GM23338 (cell line): ENCODE measurements around the gene TFDP3. TPM values are rescaled to one million over a fixed set of nuclear protein-coding genes. Genes with fewer than 3 reads are reported as not detected.

ENCODE experiments used
- ATAC-seq: fragments of 200-7000 bp; cut with Tn5 transposase; 3 replicates; pipeline ENCODE4 v1.9.1; 2020
- DNase-seq: peaks from one replicate; pipeline ENCODE4 v3.0.0-alpha.2; 2015; ENCODE audit warnings: low spot score
- H2AFZ ChIP-seq: fragments of 200-600 bp; sonication (generic); 2 replicates; pipeline ENCODE4 v1.8.0; 2016; ENCODE audit warnings: antibody characterized with exemption, mild to moderate bottlenecking, moderate library complexity
- H3F3A ChIP-seq: fragments of 200-600 bp; sonication (generic); replicated peaks from 2 replicates; pipeline ENCODE4 v1.8.0; 2017; ENCODE audit warnings: antibody characterized with exemption, mixed run types, low read depth
- H3K27ac ChIP-seq: fragments of 200-600 bp; sonication (generic); 2 replicates; pipeline ENCODE4 v1.6.1; 2016; ENCODE audit warnings: low read depth
- H3K27me3 ChIP-seq: fragments of 200-600 bp; sonication (generic); 2 replicates; pipeline ENCODE4 v1.8.0; 2016; ENCODE audit warnings: mild to moderate bottlenecking, mixed run types, moderate library complexity; ENCODE audit not compliant: insufficient read depth
- H3K36me3 ChIP-seq: fragments of 200-600 bp; sonication (generic); 2 replicates; pipeline ENCODE4 v1.8.0; 2016; ENCODE audit warnings: mild to moderate bottlenecking; ENCODE audit not compliant: insufficient read depth
- H3K4me1 ChIP-seq: fragments of 200-600 bp; sonication (generic); 2 replicates; pipeline ENCODE4 v1.8.0; 2016; ENCODE audit warnings: mild to moderate bottlenecking, moderate library complexity; ENCODE audit not compliant: insufficient read depth
- H3K4me2 ChIP-seq: fragments of 200-600 bp; sonication (generic); 2 replicates; pipeline ENCODE4 v1.7.1; 2017; ENCODE audit warnings: mixed run types
- H3K4me3 ChIP-seq: fragments of 200-600 bp; sonication (generic); 2 replicates; pipeline ENCODE4 v1.6.1; 2016; ENCODE audit warnings: mixed run types
- H3K79me2 ChIP-seq: fragments of 200-600 bp; sonication (generic); replicated peaks from 2 replicates; pipeline ENCODE4 v1.8.0; 2017; ENCODE audit warnings: mild to moderate bottlenecking; ENCODE audit not compliant: insufficient read depth
- H3K9me2 ChIP-seq: fragments of 200-600 bp; sonication (generic); 2 replicates; pipeline ENCODE4 v1.8.0; 2017; ENCODE audit not compliant: insufficient read depth
- H4K20me1 ChIP-seq: fragments of 200-600 bp; sonication (generic); replicated peaks from 2 replicates; pipeline ENCODE4 v1.8.0; 2017; ENCODE audit warnings: mild to moderate bottlenecking; ENCODE audit not compliant: insufficient read depth
- H3K27ac Mint-ChIP-seq: 2 replicates; pipeline ENCODE4 v1.8.0; 2020; ENCODE audit warnings: inconsistent platforms, mild to moderate bottlenecking, moderate library complexity, mixed read lengths
- H3K27me3 Mint-ChIP-seq: 3 replicates; pipeline ENCODE4 v1.8.0; 2022; ENCODE audit warnings: low read depth, mild to moderate bottlenecking, moderate library complexity, mixed read lengths, inconsistent platforms; ENCODE audit not compliant: insufficient read depth, poor library complexity
- H3K36me3 Mint-ChIP-seq: 3 replicates; pipeline ENCODE4 v1.8.0; 2021; ENCODE audit warnings: low read depth, mild to moderate bottlenecking, inconsistent platforms, moderate library complexity, mixed read lengths
- H3K4me1 Mint-ChIP-seq: 3 replicates; pipeline ENCODE4 v1.8.0; 2020; ENCODE audit warnings: mild to moderate bottlenecking, inconsistent platforms, mixed read lengths
- H3K4me3 Mint-ChIP-seq: 3 replicates; pipeline ENCODE4 v1.8.0; 2021; ENCODE audit warnings: moderate library complexity, mild to moderate bottlenecking, inconsistent platforms, mixed read lengths
- H3K9me3 Mint-ChIP-seq: 3 replicates; pipeline ENCODE4 v1.8.0; 2020; ENCODE audit warnings: moderate library complexity, mild to moderate bottlenecking, inconsistent platforms, mixed read lengths
- CREB1 ChIP-seq: fragments of 250-450 bp; sonication (Bioruptor Pico); IDR thresholded peaks from 2 replicates; pipeline ENCODE4 v1.5.0; 2020; ENCODE audit warnings: low read depth, mild to moderate bottlenecking, moderate library complexity
- ETS1 ChIP-seq: IDR thresholded peaks from 2 replicates; pipeline ENCODE4 v1.6.1; 2016; ENCODE audit warnings: antibody characterized with exemption
- EZH2 ChIP-seq: fragments of 200-600 bp; sonication (generic); IDR thresholded peaks from one replicate; pipeline ENCODE4 v1.8.0; 2017; ENCODE audit warnings: antibody characterized with exemption, mild to moderate bottlenecking, low read depth; ENCODE audit not compliant: unreplicated experiment
- NANOG ChIP-seq: IDR thresholded peaks from 2 replicates; pipeline ENCODE4 v1.6.1; 2016; ENCODE audit warnings: antibody characterized with exemption, borderline replicate concordance
- POLR2AphosphoS5 ChIP-seq: IDR thresholded peaks from 2 replicates; pipeline ENCODE4 v1.6.1; 2016; ENCODE audit warnings: antibody characterized with exemption, low read depth
- STAT1 ChIP-seq: IDR thresholded peaks from one replicate; pipeline ENCODE4 v1.6.1; 2016; ENCODE audit warnings: antibody characterized with exemption; ENCODE audit not compliant: unreplicated experiment
- ZNF114 ChIP-seq: fragments of 250-450 bp; sonication (Bioruptor Pico); IDR thresholded peaks from 2 replicates; pipeline ENCODE4 v1.5.0; 2020; ENCODE audit warnings: mild to moderate bottlenecking, moderate library complexity
- ZNF331 ChIP-seq: fragments of 250-450 bp; sonication (Bioruptor Pico); IDR thresholded peaks from 2 replicates; pipeline ENCODE4 v1.5.0; 2020; ENCODE audit warnings: low read depth, mild to moderate bottlenecking, moderate library complexity
- polyA plus RNA-seq: library from polyadenylated mRNA; unstranded; fragments of >200 nt; fragmentation: Nextera tagmentation; extraction: Ambion mirVana; gene quantifications from 2 replicates; pipeline ENCODE4 v1.2.1, GENCODE V29; 2016
- total RNA-seq: library from RNA; depleted of rRNA; stranded (reverse); fragments of >200 nt; shearing (Covaris generic); gene quantifications from 2 replicates; pipeline ENCODE4 v1.2.3, GENCODE V29; 2014
- TF ChIP-seq, protein P1 (sequence below): IDR thresholded peaks from one replicate; pipeline ENCODE4 v1.6.1; 2018; ENCODE audit warnings: antibody characterized with exemption; ENCODE audit not compliant: unreplicated experiment
- TF ChIP-seq, protein P2 (sequence below), 2 experiments: fragments of 200-600 bp in 1 of 2; sonication (generic) in 1 of 2; conservative IDR thresholded peaks; 2 replicates each; pipeline versions ENCODE4 v1.5.1 to v1.6.1; 2016 to 2017; ENCODE audit warnings: antibody characterized with exemption in 2 of 2, low read depth in 2 of 2, mild to moderate bottlenecking in 2 of 2, moderate library complexity in 1 of 2
- TF ChIP-seq, protein P3 (sequence below): fragments of 250-450 bp; sonication (Bioruptor Pico); IDR thresholded peaks from 2 replicates; pipeline ENCODE4 v1.5.0; 2020; ENCODE audit warnings: mild to moderate bottlenecking, moderate library complexity

Gene TFDP3
- total and polyA plus RNA-seq, 2 experiments from 2014 or later, result not detected

- TF ChIP-seq, protein P1, sequence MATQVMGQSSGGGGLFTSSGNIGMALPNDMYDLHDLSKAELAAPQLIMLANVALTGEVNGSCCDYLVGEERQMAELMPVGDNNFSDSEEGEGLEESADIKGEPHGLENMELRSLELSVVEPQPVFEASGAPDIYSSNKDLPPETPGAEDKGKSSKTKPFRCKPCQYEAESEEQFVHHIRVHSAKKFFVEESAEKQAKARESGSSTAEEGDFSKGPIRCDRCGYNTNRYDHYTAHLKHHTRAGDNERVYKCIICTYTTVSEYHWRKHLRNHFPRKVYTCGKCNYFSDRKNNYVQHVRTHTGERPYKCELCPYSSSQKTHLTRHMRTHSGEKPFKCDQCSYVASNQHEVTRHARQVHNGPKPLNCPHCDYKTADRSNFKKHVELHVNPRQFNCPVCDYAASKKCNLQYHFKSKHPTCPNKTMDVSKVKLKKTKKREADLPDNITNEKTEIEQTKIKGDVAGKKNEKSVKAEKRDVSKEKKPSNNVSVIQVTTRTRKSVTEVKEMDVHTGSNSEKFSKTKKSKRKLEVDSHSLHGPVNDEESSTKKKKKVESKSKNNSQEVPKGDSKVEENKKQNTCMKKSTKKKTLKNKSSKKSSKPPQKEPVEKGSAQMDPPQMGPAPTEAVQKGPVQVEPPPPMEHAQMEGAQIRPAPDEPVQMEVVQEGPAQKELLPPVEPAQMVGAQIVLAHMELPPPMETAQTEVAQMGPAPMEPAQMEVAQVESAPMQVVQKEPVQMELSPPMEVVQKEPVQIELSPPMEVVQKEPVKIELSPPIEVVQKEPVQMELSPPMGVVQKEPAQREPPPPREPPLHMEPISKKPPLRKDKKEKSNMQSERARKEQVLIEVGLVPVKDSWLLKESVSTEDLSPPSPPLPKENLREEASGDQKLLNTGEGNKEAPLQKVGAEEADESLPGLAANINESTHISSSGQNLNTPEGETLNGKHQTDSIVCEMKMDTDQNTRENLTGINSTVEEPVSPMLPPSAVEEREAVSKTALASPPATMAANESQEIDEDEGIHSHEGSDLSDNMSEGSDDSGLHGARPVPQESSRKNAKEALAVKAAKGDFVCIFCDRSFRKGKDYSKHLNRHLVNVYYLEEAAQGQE, result no peak
- TF ChIP-seq ZNF114 (no peak), ZNF331 (CRISPR knock-in tag) (no peak), EZH2 (no peak), CREB1 (no peak), STAT1 (no peak), NANOG (no peak)
- TF ChIP-seq, protein P2, sequence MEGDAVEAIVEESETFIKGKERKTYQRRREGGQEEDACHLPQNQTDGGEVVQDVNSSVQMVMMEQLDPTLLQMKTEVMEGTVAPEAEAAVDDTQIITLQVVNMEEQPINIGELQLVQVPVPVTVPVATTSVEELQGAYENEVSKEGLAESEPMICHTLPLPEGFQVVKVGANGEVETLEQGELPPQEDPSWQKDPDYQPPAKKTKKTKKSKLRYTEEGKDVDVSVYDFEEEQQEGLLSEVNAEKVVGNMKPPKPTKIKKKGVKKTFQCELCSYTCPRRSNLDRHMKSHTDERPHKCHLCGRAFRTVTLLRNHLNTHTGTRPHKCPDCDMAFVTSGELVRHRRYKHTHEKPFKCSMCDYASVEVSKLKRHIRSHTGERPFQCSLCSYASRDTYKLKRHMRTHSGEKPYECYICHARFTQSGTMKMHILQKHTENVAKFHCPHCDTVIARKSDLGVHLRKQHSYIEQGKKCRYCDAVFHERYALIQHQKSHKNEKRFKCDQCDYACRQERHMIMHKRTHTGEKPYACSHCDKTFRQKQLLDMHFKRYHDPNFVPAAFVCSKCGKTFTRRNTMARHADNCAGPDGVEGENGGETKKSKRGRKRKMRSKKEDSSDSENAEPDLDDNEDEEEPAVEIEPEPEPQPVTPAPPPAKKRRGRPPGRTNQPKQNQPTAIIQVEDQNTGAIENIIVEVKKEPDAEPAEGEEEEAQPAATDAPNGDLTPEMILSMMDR (conservative IDR thresholded peaks at IDR 0.05; ENCODE audit: low read depth in 2 of 2), result no peak
Measured at GRCh38 chrX:133177202-133177601, 41.0 kb downstream of the TFDP3 start (continued).

DNA sequence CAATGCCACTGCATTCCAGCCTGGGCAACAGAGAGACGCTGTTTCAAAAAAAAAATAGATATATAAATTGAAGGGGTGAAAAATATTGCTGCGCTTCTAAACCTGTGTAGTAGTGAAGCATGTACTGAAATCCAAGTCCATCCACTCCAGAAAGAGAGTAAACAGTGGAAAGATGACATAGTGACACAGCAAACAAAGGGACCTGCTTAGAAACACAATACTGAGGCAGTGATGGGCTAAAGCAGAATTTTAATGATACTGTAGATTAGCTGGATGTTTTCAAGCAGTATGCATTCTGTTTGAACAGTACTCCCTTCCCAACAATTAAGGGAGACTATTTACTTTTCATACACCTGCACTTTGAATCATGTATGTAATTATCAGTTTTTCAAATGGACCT lies 42.5 kb downstream of the TFDP3 start:
- no peaks in the 10 kb centered on the region for H3F3A ChIP-seq
- ATAC-seq (no peak), DNase-seq (no peak)
- H3K4me1 ChIP-seq, result 0 out of 2 replicates have a peak, but pooled peaks cover 11% of the 10 kb centered on the region
- H3K36me3 ChIP-seq, result no peaks in the 10 kb centered on the region
- no peaks in the 10 kb centered on the region for H3K79me2 ChIP-seq
- no peak overlapping the region for H3K4me2 ChIP-seq
- no peaks in the 10 kb centered on the region for H3K9me2 ChIP-seq
- H3K4me3 Mint-ChIP-seq, result no peak overlapping the region
- no peak overlapping the region for H2AFZ ChIP-seq
- peaks cover 22% of the 10 kb centered on the region for H3K4me1 Mint-ChIP-seq
- no peak overlapping the region for H3K27ac ChIP-seq
- H3K4me3 ChIP-seq, result no peak overlapping the region
- no peaks in the 10 kb centered on the region for H3K27me3 ChIP-seq
- no peaks in the 10 kb centered on the region for H3K27me3 Mint-ChIP-seq
- H3K36me3 Mint-ChIP-seq, result no peaks in the 10 kb centered on the region
- H3K27ac Mint-ChIP-seq, result no peak overlapping the region
- no peaks in the 10 kb centered on the region for H4K20me1 ChIP-seq
- no peaks in the 10 kb centered on the region for H3K9me3 Mint-ChIP-seq
- TF ChIP-seq CREB1 (no peak), ETS1 (no peak), ZNF114 (no peak), POLR2AphosphoS5 (no peak)
- TF ChIP-seq, protein P3, sequence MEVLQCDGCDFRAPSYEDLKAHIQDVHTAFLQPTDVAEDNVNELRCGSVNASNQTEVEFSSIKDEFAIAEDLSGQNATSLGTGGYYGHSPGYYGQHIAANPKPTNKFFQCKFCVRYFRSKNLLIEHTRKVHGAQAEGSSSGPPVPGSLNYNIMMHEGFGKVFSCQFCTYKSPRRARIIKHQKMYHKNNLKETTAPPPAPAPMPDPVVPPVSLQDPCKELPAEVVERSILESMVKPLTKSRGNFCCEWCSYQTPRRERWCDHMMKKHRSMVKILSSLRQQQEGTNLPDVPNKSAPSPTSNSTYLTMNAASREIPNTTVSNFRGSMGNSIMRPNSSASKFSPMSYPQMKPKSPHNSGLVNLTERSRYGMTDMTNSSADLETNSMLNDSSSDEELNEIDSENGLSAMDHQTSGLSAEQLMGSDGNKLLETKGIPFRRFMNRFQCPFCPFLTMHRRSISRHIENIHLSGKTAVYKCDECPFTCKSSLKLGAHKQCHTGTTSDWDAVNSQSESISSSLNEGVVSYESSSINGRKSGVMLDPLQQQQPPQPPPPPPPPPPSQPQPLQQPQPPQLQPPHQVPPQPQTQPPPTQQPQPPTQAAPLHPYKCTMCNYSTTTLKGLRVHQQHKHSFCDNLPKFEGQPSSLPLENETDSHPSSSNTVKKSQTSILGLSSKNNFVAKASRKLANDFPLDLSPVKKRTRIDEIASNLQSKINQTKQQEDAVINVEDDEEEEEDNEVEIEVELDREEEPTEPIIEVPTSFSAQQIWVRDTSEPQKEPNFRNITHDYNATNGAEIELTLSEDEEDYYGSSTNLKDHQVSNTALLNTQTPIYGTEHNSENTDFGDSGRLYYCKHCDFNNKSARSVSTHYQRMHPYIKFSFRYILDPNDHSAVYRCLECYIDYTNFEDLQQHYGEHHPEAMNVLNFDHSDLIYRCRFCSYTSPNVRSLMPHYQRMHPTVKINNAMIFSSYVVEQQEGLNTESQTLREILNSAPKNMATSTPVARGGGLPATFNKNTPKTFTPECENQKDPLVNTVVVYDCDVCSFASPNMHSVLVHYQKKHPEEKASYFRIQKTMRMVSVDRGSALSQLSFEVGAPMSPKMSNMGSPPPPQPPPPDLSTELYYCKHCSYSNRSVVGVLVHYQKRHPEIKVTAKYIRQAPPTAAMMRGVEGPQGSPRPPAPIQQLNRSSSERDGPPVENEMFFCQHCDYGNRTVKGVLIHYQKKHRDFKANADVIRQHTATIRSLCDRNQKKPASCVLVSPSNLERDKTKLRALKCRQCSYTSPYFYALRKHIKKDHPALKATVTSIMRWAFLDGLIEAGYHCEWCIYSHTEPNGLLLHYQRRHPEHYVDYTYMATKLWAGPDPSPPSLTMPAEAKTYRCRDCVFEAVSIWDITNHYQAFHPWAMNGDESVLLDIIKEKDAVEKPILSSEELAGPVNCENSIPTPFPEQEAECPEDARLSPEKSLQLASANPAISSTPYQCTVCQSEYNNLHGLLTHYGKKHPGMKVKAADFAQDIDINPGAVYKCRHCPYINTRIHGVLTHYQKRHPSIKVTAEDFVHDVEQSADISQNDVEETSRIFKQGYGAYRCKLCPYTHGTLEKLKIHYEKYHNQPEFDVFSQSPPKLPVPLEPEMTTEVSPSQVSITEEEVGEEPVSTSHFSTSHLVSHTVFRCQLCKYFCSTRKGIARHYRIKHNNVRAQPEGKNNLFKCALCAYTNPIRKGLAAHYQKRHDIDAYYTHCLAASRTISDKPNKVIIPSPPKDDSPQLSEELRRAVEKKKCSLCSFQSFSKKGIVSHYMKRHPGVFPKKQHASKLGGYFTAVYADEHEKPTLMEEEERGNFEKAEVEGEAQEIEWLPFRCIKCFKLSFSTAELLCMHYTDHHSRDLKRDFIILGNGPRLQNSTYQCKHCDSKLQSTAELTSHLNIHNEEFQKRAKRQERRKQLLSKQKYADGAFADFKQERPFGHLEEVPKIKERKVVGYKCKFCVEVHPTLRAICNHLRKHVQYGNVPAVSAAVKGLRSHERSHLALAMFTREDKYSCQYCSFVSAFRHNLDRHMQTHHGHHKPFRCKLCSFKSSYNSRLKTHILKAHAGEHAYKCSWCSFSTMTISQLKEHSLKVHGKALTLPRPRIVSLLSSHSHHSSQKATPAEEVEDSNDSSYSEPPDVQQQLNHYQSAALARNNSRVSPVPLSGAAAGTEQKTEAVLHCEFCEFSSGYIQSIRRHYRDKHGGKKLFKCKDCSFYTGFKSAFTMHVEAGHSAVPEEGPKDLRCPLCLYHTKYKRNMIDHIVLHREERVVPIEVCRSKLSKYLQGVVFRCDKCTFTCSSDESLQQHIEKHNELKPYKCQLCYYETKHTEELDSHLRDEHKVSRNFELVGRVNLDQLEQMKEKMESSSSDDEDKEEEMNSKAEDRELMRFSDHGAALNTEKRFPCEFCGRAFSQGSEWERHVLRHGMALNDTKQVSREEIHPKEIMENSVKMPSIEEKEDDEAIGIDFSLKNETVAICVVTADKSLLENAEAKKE (CRISPR knock-in tag), result no peak
